Fibroblast of lung (primary cell): ENCODE data around the gene GMPS. TPM values are rescaled to one million over a fixed set of nuclear protein-coding genes. Genes with fewer than 3 reads are reported as not detected.

Source experiments
- DNase-seq, 2 donors: peaks; one replicate each; pipeline versions ENCODE4 v3.0.0 to v3.0.0-alpha.2; 2010; ENCODE audit warnings: low read depth in 2 of 2
- H2AFZ ChIP-seq: 2 replicates; pipeline ENCODE4 v1.5.1; 2012; ENCODE audit warnings: low read length, control low read depth, inconsistent platforms
- H3K27ac ChIP-seq: 2 replicates; pipeline ENCODE4 v1.5.1; 2011; ENCODE audit warnings: low read length, control low read depth; ENCODE audit not compliant: insufficient read depth
- H3K27me3 ChIP-seq: 2 replicates; pipeline ENCODE4 v1.5.1; 2011; ENCODE audit warnings: mild to moderate bottlenecking, low read length; ENCODE audit not compliant: control insufficient read depth, insufficient read depth
- H3K36me3 ChIP-seq: 2 replicates; pipeline ENCODE4 v1.5.1; 2011; ENCODE audit warnings: low read length; ENCODE audit not compliant: control insufficient read depth, insufficient read depth
- H3K4me1 ChIP-seq: 2 replicates; pipeline ENCODE4 v1.5.1; 2011; ENCODE audit warnings: low read length; ENCODE audit not compliant: control insufficient read depth, insufficient read depth; ENCODE audit errors: extremely low read depth
- H3K4me2 ChIP-seq: 2 replicates; pipeline ENCODE4 v1.5.1; 2011; ENCODE audit warnings: low read length, control low read depth; ENCODE audit not compliant: insufficient read depth; ENCODE audit errors: extremely low read depth
- H3K4me3 ChIP-seq, 4 experiments: fragments of 200-600 bp in 1 of 4; sonication (generic) in 1 of 4; replicated peaks in 1 of 4; 2 replicates each; pipeline ENCODE4 v1.5.1; 2011 to 2016; ENCODE audit warnings: low read length in 4 of 4, low read depth in 3 of 4, mild to moderate bottlenecking in 3 of 4, control low read depth in 2 of 4, inconsistent platforms in 1 of 4, mixed read lengths in 1 of 4; ENCODE audit not compliant: insufficient read depth in 1 of 4; ENCODE audit errors: control extremely low read depth in 1 of 4
- H3K79me2 ChIP-seq: 2 replicates; pipeline ENCODE4 v1.5.1; 2012; ENCODE audit warnings: mild to moderate bottlenecking, low read length, inconsistent platforms; ENCODE audit not compliant: control insufficient read depth, insufficient read depth
- H3K9ac ChIP-seq: 2 replicates; pipeline ENCODE4 v1.5.1; 2011; ENCODE audit warnings: mild to moderate bottlenecking, low read length, control low read depth; ENCODE audit not compliant: insufficient read depth
- H3K9me3 ChIP-seq: 2 replicates; pipeline ENCODE4 v1.5.1; 2012; ENCODE audit warnings: low read depth, low read length; ENCODE audit not compliant: control insufficient read depth, insufficient read depth
- H4K20me1 ChIP-seq: 2 replicates; pipeline ENCODE4 v1.5.1; 2011; ENCODE audit warnings: low read length; ENCODE audit not compliant: control insufficient read depth, insufficient read depth; ENCODE audit errors: extremely low read depth
- CTCF ChIP-seq, 2 donors: IDR thresholded peaks in 1 of 2; conservative IDR thresholded peaks in 1 of 2; 1 replicate in 1 of 2; 2 replicates in 1 of 2; pipeline ENCODE4 v1.5.1; 2011 to 2012; ENCODE audit warnings: low read length in 2 of 2, control low read depth in 1 of 2, inconsistent platforms in 1 of 2, low read depth in 1 of 2, mild to moderate bottlenecking in 1 of 2
- EZH2 ChIP-seq: IDR thresholded peaks from 2 replicates; pipeline ENCODE4 v1.5.1; 2012; ENCODE audit warnings: low read length, control low read depth, mild to moderate bottlenecking; ENCODE audit errors: missing control alignments
- polyA plus RNA-seq, 2 donors: library from polyadenylated mRNA; depleted of rRNA in 1 of 2; stranded (reverse) in 1 of 2; unstranded in 1 of 2; fragments of >200 nt; gene quantifications; 2 replicates each; pipeline ENCODE4 v1.2.1, GENCODE V29; 2011 to 2012; ENCODE audit warnings: missing spikeins in 1 of 2
- total RNA-seq: library from RNA; depleted of rRNA; stranded (reverse); fragments of >200 nt; gene quantifications from 2 replicates; pipeline ENCODE4 v1.2.1, GENCODE V29; 2014

GMPS gene
- total and polyA plus RNA-seq, 2 donors (not counting 1 experiment from before 2014, with no cell fraction given) = 20.6 to 93.3 TPM

- Histone ChIP-seq H2AFZ (no peak overlapping the region), H3K4me1 (no peaks in the 10 kb centered on the region), H3K36me3 (no peaks in the 10 kb centered on the region), H3K4me2 (no peak overlapping the region), H3K9ac (no peak overlapping the region), H3K79me2 (no peaks in the 10 kb centered on the region), H4K20me1 (no peaks in the 10 kb centered on the region), H3K27me3 (no peaks in the 10 kb centered on the region), H3K27ac (no peak overlapping the region), H3K4me3 (no peak overlapping the region), H3K9me3 (no peaks in the 10 kb centered on the region)
- TF ChIP-seq CTCF (conservative IDR thresholded peaks at IDR 0.05 in 1 of 2, IDR thresholded peaks at IDR 0.05 in 1 of 2; ENCODE audit: low read depth in 1 of 2, low read length in 2 of 2) (no peak), EZH2 (no peak)
- DNase-seq = no peak
Observed at GRCh38 chr3:155991212-155991611, 120.8 kb downstream of the GMPS start.

GRCh38 chr3:155991847-155992246 lies 121.4 kb downstream of the GMPS start:
- H3K4me2 ChIP-seq = no peak overlapping the region
- no peak overlapping the region for H3K27ac ChIP-seq
- no peaks in the 10 kb centered on the region for H3K36me3 ChIP-seq
- H2AFZ ChIP-seq = no peak overlapping the region
- TF ChIP-seq EZH2 (no peak), CTCF (conservative IDR thresholded peaks at IDR 0.05 in 1 of 2, IDR thresholded peaks at IDR 0.05 in 1 of 2; ENCODE audit: low read depth in 1 of 2, low read length in 2 of 2) (no peak)
- no peak overlapping the region for H3K4me3 ChIP-seq
- no peaks in the 10 kb centered on the region for H3K4me1 ChIP-seq
- no peaks in the 10 kb centered on the region for H3K79me2 ChIP-seq
- H4K20me1 ChIP-seq = no peaks in the 10 kb centered on the region
- no peaks in the 10 kb centered on the region for H3K9me3 ChIP-seq
- no peak for DNase-seq
- H3K27me3 ChIP-seq = no peaks in the 10 kb centered on the region
- H3K9ac ChIP-seq = no peak overlapping the region

Other genes starting within 250 kb of the GMPS start
- under 0.01 TPM in 2 replicates for gene PLCH1, start 125.6 kb upstream of the GMPS start, total RNA-seq
- gene PLCH1, start 125.6 kb upstream of the GMPS start, polyA plus RNA-seq = 0.03 and 0.05 TPM in 2 replicates
- gene C3orf33, start 64.4 kb upstream of the GMPS start, total RNA-seq = 3.6 TPM in 2 replicates
- gene C3orf33, start 64.4 kb upstream of the GMPS start, polyA plus RNA-seq = 3.3 and 3.5 TPM in 2 replicates
- gene SLC33A1, start 16.2 kb upstream of the GMPS start, total RNA-seq = 21.5 and 28.2 TPM in 2 replicates
- 18.0 and 22.7 TPM in 2 replicates for gene SLC33A1, start 16.2 kb upstream of the GMPS start, polyA plus RNA-seq
- gene KCNAB1, start 249.9 kb downstream of the GMPS start, total RNA-seq = 0.26 and 0.33 TPM in 2 replicates
- gene KCNAB1, start 249.9 kb downstream of the GMPS start, polyA plus RNA-seq = 0.03 and 0.09 TPM in 2 replicates